Vagina (tissue), 2 donors: Measurements from ENCODE around the gene PGM1.

Experiments
- POLR2AphosphoS5 ChIP-seq, 2 donors: sonication (generic); formaldehyde crosslinking; IDR thresholded peaks; one replicate each; pipeline ENCODE4 v1.9.0; 2017; ENCODE audit warnings: antibody characterized with exemption in 2 of 2, mild to moderate bottlenecking in 2 of 2, low read depth in 1 of 2; ENCODE audit not compliant: insufficient read depth in 1 of 2
- TF ChIP-seq, protein P1 (sequence below), 3 experiments: fragments of 450-650 bp in 2 of 3; fragments of 200-600 bp in 1 of 3; sonication (generic) in 1 of 3; IDR thresholded peaks; one replicate each; pipeline ENCODE4 v1.5.1; 2017 to 2019; ENCODE audit warnings: antibody characterized with exemption in 3 of 3, mild to moderate bottlenecking in 2 of 3, moderate library complexity in 2 of 3

DNA sequence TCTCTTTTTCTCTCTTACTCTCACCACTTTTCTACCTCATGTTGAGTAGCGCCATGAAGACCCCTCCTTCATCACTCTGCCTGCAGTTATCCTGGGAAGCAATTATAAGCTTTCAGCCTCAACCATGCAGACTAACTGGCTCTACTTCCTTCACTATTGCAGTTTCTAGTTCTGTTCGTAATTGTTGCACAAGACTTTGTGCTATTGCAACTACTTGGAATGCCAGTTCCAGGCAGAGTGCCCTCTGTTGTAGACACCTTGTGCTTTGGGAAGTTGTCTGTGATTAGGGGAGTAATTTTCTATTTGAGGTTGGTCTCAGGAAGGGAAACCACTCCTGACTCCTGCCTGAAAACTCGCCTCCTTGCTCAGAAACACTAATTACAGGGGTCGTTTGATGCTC is 19.4 kb downstream of the PGM1 start:
- TF ChIP-seq, protein P1, sequence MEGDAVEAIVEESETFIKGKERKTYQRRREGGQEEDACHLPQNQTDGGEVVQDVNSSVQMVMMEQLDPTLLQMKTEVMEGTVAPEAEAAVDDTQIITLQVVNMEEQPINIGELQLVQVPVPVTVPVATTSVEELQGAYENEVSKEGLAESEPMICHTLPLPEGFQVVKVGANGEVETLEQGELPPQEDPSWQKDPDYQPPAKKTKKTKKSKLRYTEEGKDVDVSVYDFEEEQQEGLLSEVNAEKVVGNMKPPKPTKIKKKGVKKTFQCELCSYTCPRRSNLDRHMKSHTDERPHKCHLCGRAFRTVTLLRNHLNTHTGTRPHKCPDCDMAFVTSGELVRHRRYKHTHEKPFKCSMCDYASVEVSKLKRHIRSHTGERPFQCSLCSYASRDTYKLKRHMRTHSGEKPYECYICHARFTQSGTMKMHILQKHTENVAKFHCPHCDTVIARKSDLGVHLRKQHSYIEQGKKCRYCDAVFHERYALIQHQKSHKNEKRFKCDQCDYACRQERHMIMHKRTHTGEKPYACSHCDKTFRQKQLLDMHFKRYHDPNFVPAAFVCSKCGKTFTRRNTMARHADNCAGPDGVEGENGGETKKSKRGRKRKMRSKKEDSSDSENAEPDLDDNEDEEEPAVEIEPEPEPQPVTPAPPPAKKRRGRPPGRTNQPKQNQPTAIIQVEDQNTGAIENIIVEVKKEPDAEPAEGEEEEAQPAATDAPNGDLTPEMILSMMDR (IDR thresholded peaks at IDR 0.05), result no peak
- no peak for TF ChIP-seq POLR2AphosphoS5 (IDR thresholded peaks at IDR 0.05; ENCODE audit: insufficient read depth in 1 of 2, low read depth in 1 of 2)
